C4-2B (cell line): ENCODE data around the gene ARRDC5.

Experiments used
- CTCF ChIP-seq: fragments of 450-650 bp; conservative IDR thresholded peaks from 2 replicates; pipeline ENCODE4 v1.5.1; 2017; ENCODE audit warnings: mild to moderate bottlenecking
- ZFX ChIP-seq: fragments of 450-650 bp; IDR thresholded peaks from 2 replicates; pipeline ENCODE4 v1.6.1; 2017

GRCh38 chr19:4922530-4923275 lies 20.0 kb upstream of the ARRDC5 start:
- no peak for TF ChIP-seq CTCF
- no peak for TF ChIP-seq ZFX
